AG09319 (cell line): Measurements from ENCODE around the gene CLEC16A.

Experiments used
- DNase-seq: peaks from one replicate; pipeline ENCODE4 v3.0.0-alpha.2; 2010; ENCODE audit warnings: low read depth; ENCODE audit errors: extremely low read depth
- TF ChIP-seq, protein P1 (sequence below): IDR thresholded peaks from 2 replicates; pipeline ENCODE4 v1.5.1; 2011; ENCODE audit warnings: low read depth, mild to moderate bottlenecking, inconsistent platforms, low read length, moderate library complexity

CLEC16A gene

DNA sequence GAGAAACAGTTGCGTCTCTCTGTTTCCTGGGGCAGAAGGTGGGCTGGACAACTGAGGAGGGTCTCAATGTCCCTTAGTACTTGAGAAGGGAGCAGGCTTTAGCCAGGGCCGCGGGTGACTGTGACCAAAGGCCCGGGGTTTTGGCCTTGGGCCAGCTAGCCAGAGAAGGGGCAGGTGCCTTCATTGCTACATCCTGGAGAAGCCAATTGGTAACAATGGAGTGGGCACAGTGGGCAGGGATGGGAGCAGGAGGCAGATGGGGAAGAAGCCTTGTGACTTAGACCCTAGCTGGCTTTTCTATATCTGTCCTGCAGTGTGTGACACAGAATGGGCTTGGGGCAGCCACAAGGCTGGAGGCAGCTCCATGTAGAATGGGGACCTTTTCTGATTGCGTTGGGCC is 46.0 kb downstream of the CLEC16A start:
- DNase-seq, result no peak
- TF ChIP-seq, protein P1, sequence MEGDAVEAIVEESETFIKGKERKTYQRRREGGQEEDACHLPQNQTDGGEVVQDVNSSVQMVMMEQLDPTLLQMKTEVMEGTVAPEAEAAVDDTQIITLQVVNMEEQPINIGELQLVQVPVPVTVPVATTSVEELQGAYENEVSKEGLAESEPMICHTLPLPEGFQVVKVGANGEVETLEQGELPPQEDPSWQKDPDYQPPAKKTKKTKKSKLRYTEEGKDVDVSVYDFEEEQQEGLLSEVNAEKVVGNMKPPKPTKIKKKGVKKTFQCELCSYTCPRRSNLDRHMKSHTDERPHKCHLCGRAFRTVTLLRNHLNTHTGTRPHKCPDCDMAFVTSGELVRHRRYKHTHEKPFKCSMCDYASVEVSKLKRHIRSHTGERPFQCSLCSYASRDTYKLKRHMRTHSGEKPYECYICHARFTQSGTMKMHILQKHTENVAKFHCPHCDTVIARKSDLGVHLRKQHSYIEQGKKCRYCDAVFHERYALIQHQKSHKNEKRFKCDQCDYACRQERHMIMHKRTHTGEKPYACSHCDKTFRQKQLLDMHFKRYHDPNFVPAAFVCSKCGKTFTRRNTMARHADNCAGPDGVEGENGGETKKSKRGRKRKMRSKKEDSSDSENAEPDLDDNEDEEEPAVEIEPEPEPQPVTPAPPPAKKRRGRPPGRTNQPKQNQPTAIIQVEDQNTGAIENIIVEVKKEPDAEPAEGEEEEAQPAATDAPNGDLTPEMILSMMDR, result no peak

GRCh38 chr16:10992112-10992511 is 47.7 kb downstream of the CLEC16A start:
- TF ChIP-seq, protein P1, result no peak
- no peak for DNase-seq

DNA sequence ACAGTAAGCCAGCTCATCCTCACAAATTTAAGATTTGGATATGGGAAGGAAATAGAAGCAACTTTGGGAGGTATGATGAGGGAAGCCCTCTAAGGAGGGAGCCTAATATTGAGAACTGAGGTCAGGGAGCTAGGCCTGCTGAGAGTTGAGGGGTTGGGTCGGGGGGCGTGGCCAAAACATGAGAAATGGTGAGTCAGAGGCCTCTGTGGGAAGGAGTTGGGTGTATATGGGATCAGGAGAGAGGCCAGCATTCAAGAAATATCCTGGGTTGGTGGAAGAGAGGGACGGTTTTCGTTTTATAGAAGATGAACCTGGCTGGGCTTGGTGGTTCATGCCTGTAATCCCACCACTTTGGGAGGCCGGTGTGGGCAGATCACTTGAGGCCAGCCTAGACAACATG is 48.4 kb downstream of the CLEC16A start:
- TF ChIP-seq, protein P1, result no peak
- no peak for DNase-seq

DNA sequence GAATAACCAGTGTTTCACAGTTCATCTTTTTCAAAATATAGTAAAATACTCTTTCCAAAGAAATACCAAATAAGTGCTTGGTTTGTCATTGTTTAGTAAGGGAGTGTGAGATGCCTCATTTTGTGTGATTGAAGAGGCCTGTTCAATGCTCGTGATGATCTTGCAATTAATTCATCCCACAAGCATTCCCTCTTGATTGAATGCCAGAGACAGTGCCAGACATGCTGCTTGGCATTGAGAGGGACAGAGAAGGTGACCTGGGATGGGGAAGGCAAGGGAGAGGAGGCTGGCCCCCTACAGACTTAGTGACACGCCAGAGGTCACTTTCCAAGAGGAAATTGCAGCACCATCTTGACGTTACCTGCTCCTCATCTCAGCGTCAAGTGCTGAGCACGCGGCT is 49.3 kb downstream of the CLEC16A start:
- no peak for DNase-seq
- TF ChIP-seq, protein P1, result no peak

GRCh38 chr16:10994571-10994970 is 50.2 kb downstream of the CLEC16A start:
- no peak for DNase-seq
- TF ChIP-seq, protein P1, result no peak

DNA sequence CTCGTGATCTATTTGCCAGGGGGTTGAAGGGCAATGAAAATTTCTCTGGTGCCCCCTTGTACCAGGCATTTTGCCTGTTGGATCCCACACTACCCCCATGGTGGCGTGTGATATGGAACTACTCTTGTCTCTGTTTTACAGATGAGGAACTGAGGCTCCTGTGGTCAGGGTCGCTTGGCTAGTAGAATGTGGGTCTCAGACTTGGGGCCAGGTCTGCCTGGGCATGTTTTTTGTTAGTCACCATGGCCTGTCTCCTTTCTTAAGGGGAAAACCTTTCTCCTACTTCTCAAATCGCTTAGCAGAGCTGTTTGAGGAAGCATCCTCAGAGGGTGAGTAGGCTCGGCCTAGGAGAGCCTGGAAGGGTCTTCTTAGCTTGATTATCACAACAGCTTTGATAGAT is 51.2 kb downstream of the CLEC16A start:
- TF ChIP-seq, protein P1, result no peak
- no peak for DNase-seq

DNA sequence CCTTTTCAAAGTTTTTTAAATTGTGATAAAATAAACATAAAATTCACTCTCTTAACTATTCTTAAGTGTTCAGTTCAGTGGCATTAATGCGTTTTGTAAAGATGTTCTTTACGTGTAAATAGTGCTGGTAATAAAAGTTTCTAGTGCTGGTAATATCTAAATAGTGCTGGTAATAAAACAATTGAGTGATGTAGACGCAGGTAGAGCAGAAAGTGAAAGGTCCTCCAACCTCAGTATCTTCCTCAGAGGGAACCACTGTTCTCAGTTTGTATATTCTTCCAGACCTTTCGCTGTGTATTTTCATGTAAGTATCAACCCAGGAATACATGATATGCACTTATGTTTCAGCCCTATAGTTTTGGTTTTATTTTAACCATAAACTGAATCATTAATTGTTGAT is 53.1 kb downstream of the CLEC16A start:
- DNase-seq, result no peak
- TF ChIP-seq, protein P1, result no peak
